Vagina (tissue), 2 donors: ENCODE results near the gene DNAJC5. TPM values are rescaled to one million over a fixed set of nuclear protein-coding genes. Genes with fewer than 3 reads are reported as not detected.

Experiments used
- DNase-seq, 2 donors: peaks; one replicate each; pipeline ENCODE4 v3.0.0-alpha.2; 2017; ENCODE audit errors: extremely low spot score in 2 of 2
- H3K27ac ChIP-seq: fragments of 200-600 bp; sonication (generic); one replicate; pipeline ENCODE4 v1.5.1; 2019
- H3K27me3 ChIP-seq: fragments of 200-600 bp; sonication (generic); one replicate; pipeline ENCODE4 v1.5.1; 2019
- H3K36me3 ChIP-seq, 2 donors: fragments of 200-600 bp; sonication (generic); one replicate each; pipeline ENCODE4 v1.5.1; 2017 to 2019
- H3K4me1 ChIP-seq: fragments of 200-600 bp; sonication (generic); one replicate; pipeline ENCODE4 v1.5.1; 2019
- H3K4me3 ChIP-seq, 2 donors: fragments of 200-600 bp; sonication (generic); 1 replicate in 1 of 2; 2 replicates in 1 of 2; pipeline ENCODE4 v1.5.1; 2016 to 2019
- H3K9me3 ChIP-seq: fragments of 200-600 bp; sonication (generic); one replicate; pipeline ENCODE4 v1.5.1; 2019
- CTCF ChIP-seq, 3 experiments: fragments of 450-650 bp in 2 of 3; fragments of 200-600 bp in 1 of 3; sonication (generic) in 1 of 3; IDR thresholded peaks; one replicate each; pipeline ENCODE4 v1.5.1; 2017 to 2019; ENCODE audit warnings: antibody characterized with exemption in 3 of 3, mild to moderate bottlenecking in 2 of 3, moderate library complexity in 2 of 3
- POLR2A ChIP-seq, 2 donors: fragments of 450-650 bp; IDR thresholded peaks; one replicate each; pipeline ENCODE4 v1.6.1; 2017; ENCODE audit warnings: antibody characterized with exemption in 2 of 2, mild to moderate bottlenecking in 2 of 2, moderate library complexity in 2 of 2
- POLR2AphosphoS5 ChIP-seq, 2 donors: sonication (generic); formaldehyde crosslinking; IDR thresholded peaks; one replicate each; pipeline ENCODE4 v1.9.0; 2017; ENCODE audit warnings: antibody characterized with exemption in 2 of 2, mild to moderate bottlenecking in 2 of 2, low read depth in 1 of 2; ENCODE audit not compliant: insufficient read depth in 1 of 2
- intact Hi-C: fragments of 100-400 bp; cut with DNase I; formaldehyde crosslinking; loops from one replicate; pipeline ENCODE4 v1.15.1; 2023
- total RNA-seq: library from RNA; depleted of rRNA; stranded (reverse); fragments of >200 nt; gene quantifications from one replicate; pipeline ENCODE4 v1.2.3, GENCODE V29; 2016

DNAJC5 gene
- total RNA-seq, 1 donor from 2014 or later, result 25.8 TPM

- TF ChIP-seq POLR2AphosphoS5 (IDR thresholded peaks at IDR 0.05; ENCODE audit: insufficient read depth in 1 of 2, low read depth in 1 of 2) (no peak), CTCF (IDR thresholded peaks at IDR 0.05) (no peak), POLR2A (IDR thresholded peaks at IDR 0.05) (no peak)
These were observed 40.5 kb downstream of the DNAJC5 start for GRCh38 chr20:63935447-63935846.

GRCh38 chr20:63937596-63937995, 42.7 kb downstream of the DNAJC5 start:
- Histone ChIP-seq H3K27me3 (no peaks in the 10 kb centered on the region), H3K4me1 (peaks cover 15% of the 10 kb centered on the region), H3K4me3 (no peak overlapping the region), H3K36me3 (peaks cover 0 to 38% of the 10 kb centered on the region in 2 donors), H3K9me3 (no peaks in the 10 kb centered on the region), H3K27ac (no peak overlapping the region)
- no peak for TF ChIP-seq POLR2AphosphoS5 (IDR thresholded peaks at IDR 0.05; ENCODE audit: insufficient read depth in 1 of 2, low read depth in 1 of 2)
- TF ChIP-seq POLR2A (IDR thresholded peaks at IDR 0.05), result no peak
- TF ChIP-seq CTCF (IDR thresholded peaks at IDR 0.05), result no peak
- intact Hi-C loops, result no loop called here
- DNase-seq, result no peak

More at GRCh38 chr20:63935447-63935846, 40.5 kb downstream of the DNAJC5 start:
- Histone ChIP-seq H3K27ac (no peak overlapping the region), H3K9me3 (no peaks in the 10 kb centered on the region), H3K4me1 (no peaks in the 10 kb centered on the region), H3K36me3 (peaks cover 0 to 46% of the 10 kb centered on the region in 2 donors), H3K4me3 (no peak overlapping the region), H3K27me3 (no peaks in the 10 kb centered on the region)
- intact Hi-C loops, result no loop called here
- DNase-seq, result no peak

GRCh38 chr20:63939061-63939935, 44.4 kb downstream of the DNAJC5 start:
- H3K27ac ChIP-seq, result no peak overlapping the region
- H3K36me3 ChIP-seq, result peaks cover 0 to 53% of the 10 kb centered on the region in 2 donors

GRCh38 chr20:63940071-63940471, 45.1 kb downstream of the DNAJC5 start:
- Histone ChIP-seq H3K36me3 (peaks cover 0 to 58% of the 10 kb centered on the region in 2 donors), H3K27me3 (no peaks in the 10 kb centered on the region), H3K4me1 (peaks cover 26% of the 10 kb centered on the region), H3K4me3 (no peak overlapping the region), H3K9me3 (no peaks in the 10 kb centered on the region), H3K27ac (no peak overlapping the region)
- TF ChIP-seq POLR2AphosphoS5 (IDR thresholded peaks at IDR 0.05; ENCODE audit: insufficient read depth in 1 of 2, low read depth in 1 of 2) (no peak), CTCF (IDR thresholded peaks at IDR 0.05) (no peak), POLR2A (IDR thresholded peaks at IDR 0.05) (no peak)
- DNase-seq, result no peak
- intact Hi-C loops, result no loop called here

More at GRCh38 chr20:63939061-63939935, 44.4 kb downstream of the DNAJC5 start:
- Histone ChIP-seq H3K4me1 (peaks cover 26% of the 10 kb centered on the region), H3K27me3 (no peaks in the 10 kb centered on the region), H3K4me3 (no peak overlapping the region), H3K9me3 (no peaks in the 10 kb centered on the region)
- intact Hi-C loops, result no loop called here
- TF ChIP-seq POLR2A (IDR thresholded peaks at IDR 0.05) (no peak), CTCF (IDR thresholded peaks at IDR 0.05) (no peak), POLR2AphosphoS5 (IDR thresholded peaks at IDR 0.05; ENCODE audit: insufficient read depth in 1 of 2, low read depth in 1 of 2) (no peak)
- no peak for DNase-seq
